Thymus (tissue), 11 donors: ENCODE measurements around the gene WNT5A. TPM values are rescaled to one million over a fixed set of nuclear protein-coding genes. Genes with fewer than 3 reads are reported as not detected.

ENCODE experiments used
- DNase-seq, 9 donors: peaks; one replicate each; pipeline ENCODE4 v3.0.0-alpha.2; 2013; ENCODE audit warnings: low spot score in 9 of 9, low read depth in 6 of 9, missing footprints in 1 of 9
- H3K27ac ChIP-seq, 2 donors: one replicate each; pipeline ENCODE4 v1.5.1; 2013; ENCODE audit warnings: control low read depth in 1 of 2, low read depth in 1 of 2, low read length in 1 of 2, mild to moderate bottlenecking in 1 of 2, moderate library complexity in 1 of 2
- H3K27me3 ChIP-seq, 2 donors: one replicate each; pipeline ENCODE4 v1.5.1; 2013; ENCODE audit warnings: low read length in 1 of 2; ENCODE audit not compliant: control insufficient read depth in 2 of 2, insufficient read depth in 1 of 2
- H3K36me3 ChIP-seq, 2 donors: one replicate each; pipeline ENCODE4 v1.5.1; 2013; ENCODE audit warnings: low read length in 1 of 2, mild to moderate bottlenecking in 1 of 2, moderate library complexity in 1 of 2; ENCODE audit not compliant: control insufficient read depth in 2 of 2, insufficient read depth in 2 of 2
- H3K4me1 ChIP-seq, 2 donors: one replicate each; pipeline ENCODE4 v1.5.1; 2013; ENCODE audit warnings: low read length in 2 of 2; ENCODE audit not compliant: control insufficient read depth in 2 of 2, insufficient read depth in 2 of 2
- H3K4me3 ChIP-seq, 2 donors: one replicate each; pipeline ENCODE4 v1.5.1; 2013; ENCODE audit warnings: low read length in 2 of 2, control low read depth in 1 of 2, mild to moderate bottlenecking in 1 of 2
- H3K9me3 ChIP-seq, 2 donors: one replicate each; pipeline ENCODE4 v1.5.1; 2013; ENCODE audit warnings: low read length in 1 of 2, mild to moderate bottlenecking in 1 of 2; ENCODE audit not compliant: control insufficient read depth in 2 of 2, insufficient read depth in 1 of 2
- WGBS: extraction: QIAGEN DNeasy Blood & Tissue Kit; methylation state at CpG from one replicate; pipeline ENCODE4 v1.1.7; 2013; 5-methylcytosine and 5-hydroxymethylcytosine counted together
- polyA plus RNA-seq: library from polyadenylated mRNA; stranded (reverse); fragments of 200-250 nt; gene quantifications from one replicate; pipeline ENCODE4 v1.2.3, GENCODE V29; 2013
- total RNA-seq: library from RNA; stranded (reverse); fragments of 120-200 nt; gene quantifications from one replicate; pipeline ENCODE4 v1.2.4, GENCODE V29; 2013
- donor health status: healthy.

WNT5A gene
- total and polyA plus RNA-seq, 2 donors: 2.9 to 5.5 TPM

DNA sequence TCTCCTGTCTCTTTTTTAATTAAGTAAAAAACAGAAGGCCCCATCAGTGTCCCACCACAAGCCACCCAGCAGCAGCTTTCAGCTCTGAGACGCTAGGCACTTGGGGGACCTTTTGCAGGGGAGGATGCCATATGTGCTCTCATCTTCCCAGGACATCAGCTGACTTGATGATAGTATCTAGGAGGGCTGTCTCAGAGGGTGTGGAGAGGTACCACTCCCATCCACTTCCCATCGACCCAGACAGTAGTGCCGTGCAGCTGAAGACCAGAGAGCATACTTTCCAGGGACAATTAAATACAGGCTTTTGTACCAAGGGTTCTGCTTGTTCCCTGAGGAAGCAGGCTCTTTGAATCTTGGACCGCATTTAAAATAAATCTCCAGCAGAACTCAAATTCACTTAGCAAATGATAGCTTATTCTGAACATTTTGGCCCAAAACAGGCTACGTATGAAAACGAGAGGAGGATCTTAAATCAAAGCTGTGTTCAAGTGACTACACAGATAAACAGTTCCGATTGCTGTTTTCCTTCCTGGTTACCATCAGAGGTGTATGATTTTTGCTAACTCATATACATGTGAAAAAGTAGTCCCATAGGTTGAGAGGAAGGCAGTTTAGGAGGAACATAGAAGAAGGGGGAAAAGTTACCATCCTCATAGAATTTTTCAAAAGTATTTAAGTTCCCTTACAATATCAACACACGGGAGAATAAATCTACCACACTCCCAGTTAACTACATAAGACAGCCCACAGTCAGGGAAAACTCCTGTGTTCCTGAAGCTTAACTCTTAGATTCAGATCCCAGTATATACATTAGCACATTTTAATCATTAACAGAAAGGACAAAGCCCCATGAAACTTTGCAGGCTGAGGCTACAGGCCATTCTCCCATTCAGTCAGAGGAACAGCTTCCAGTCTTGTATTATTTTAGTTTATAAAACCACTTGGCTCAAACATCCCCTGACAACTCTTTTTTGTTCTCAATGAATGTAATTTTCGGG lies 9.5 kb downstream of the WNT5A start:
- WGBS: 56% methylated on average over 9 of the region's 9 CpGs
- Histone ChIP-seq H3K4me3 (no peak overlapping the region), H3K36me3 (no peaks in the 10 kb centered on the region), H3K27me3 (peaks cover 37 to 75% of the 10 kb centered on the region in 2 donors), H3K9me3 (peaks cover 0 to 3% of the 10 kb centered on the region in 2 donors), H3K4me1 (peaks cover 0 to 11% of the 10 kb centered on the region in 2 donors), H3K27ac (no peak overlapping the region)
- no peak for DNase-seq

DNA sequence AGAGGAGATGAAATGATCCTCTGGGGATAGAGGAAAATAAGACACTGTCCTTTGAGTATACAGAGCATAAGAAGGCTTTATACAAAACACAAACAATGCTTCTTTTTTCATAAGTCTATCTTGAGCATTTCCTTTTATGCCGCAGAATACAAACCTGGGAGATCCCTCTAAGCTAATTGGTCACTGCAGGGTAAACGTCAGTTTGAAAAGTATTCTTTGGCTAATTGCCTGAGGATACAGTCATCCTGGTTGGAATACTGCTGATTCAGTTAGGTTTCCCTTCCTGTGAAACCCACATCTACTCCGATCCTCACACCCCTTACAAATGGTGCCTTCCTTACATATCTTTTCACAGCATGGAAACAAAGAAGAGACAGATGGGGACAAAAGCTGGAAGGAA lies 10.6 kb downstream of the WNT5A start:
- WGBS: 82% methylated on average over 3 of the region's 3 CpGs
- H3K27ac ChIP-seq: no peak overlapping the region
- H3K4me3 ChIP-seq: no peak overlapping the region
- H3K36me3 ChIP-seq: no peaks in the 10 kb centered on the region
- DNase-seq: no peak
- H3K9me3 ChIP-seq: no peaks in the 10 kb centered on the region
- peaks cover 26 to 64% of the 10 kb centered on the region in 2 donors for H3K27me3 ChIP-seq
- peaks cover 0 to 3% of the 10 kb centered on the region in 2 donors for H3K4me1 ChIP-seq

DNA sequence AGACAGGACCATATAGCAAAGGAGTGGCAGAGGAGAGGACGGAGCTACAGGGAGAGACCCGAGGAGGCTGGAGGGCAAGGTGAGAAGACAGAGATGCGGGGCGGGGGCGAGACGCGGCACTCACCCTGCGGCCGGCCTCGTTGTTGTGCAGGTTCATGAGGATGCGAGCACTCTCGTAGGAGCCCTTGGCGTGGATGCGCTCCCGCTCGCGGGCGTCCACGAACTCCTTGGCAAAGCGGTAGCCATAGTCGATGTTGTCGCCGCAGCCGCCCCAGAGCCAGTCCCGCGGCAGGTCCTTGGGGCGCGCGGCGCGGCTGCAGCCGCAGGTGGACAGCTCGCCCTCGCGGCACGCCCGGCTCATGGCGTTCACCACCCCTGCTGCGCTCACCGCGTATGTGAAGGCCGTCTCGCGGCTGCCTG lies 12.9 kb downstream of the WNT5A start:
- H3K27me3 ChIP-seq: peaks cover 10 to 41% of the 10 kb centered on the region in 2 donors
- H3K9me3 ChIP-seq: no peaks in the 10 kb centered on the region
- no peaks in the 10 kb centered on the region for H3K36me3 ChIP-seq
- H3K4me1 ChIP-seq: no peaks in the 10 kb centered on the region
- no peak overlapping the region for H3K4me3 ChIP-seq
- no peak overlapping the region for H3K27ac ChIP-seq
- WGBS: 77% methylated on average over 44 of the region's 44 CpGs
- DNase-seq: no peak

DNA sequence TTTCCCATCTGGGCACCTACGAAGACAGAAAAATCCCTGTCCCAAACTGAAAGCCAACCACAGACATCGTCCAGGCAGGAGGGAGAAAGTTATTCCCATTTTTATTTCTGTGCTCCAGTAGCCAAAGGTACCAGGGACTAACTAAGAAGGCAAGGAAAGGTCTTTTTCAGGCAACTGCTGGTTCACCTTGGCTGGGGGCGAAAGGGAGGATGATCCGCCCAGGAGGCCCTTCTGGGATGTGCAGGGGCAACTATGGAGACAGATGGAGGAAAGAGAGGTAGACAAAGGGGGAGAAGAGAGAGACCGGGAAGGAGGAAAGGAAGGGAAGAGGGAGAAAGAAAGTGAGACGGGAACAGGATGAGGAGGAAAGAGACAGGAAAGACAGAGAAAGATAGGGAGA lies 13.3 kb downstream of the WNT5A start:
- Histone ChIP-seq H3K27me3 (peaks cover 6 to 37% of the 10 kb centered on the region in 2 donors), H3K36me3 (no peaks in the 10 kb centered on the region), H3K27ac (no peak overlapping the region), H3K4me3 (no peak overlapping the region), H3K9me3 (no peaks in the 10 kb centered on the region), H3K4me1 (no peaks in the 10 kb centered on the region)
- no peak for DNase-seq
- 78% methylated on average over 6 of the region's 6 CpGs for WGBS

DNA sequence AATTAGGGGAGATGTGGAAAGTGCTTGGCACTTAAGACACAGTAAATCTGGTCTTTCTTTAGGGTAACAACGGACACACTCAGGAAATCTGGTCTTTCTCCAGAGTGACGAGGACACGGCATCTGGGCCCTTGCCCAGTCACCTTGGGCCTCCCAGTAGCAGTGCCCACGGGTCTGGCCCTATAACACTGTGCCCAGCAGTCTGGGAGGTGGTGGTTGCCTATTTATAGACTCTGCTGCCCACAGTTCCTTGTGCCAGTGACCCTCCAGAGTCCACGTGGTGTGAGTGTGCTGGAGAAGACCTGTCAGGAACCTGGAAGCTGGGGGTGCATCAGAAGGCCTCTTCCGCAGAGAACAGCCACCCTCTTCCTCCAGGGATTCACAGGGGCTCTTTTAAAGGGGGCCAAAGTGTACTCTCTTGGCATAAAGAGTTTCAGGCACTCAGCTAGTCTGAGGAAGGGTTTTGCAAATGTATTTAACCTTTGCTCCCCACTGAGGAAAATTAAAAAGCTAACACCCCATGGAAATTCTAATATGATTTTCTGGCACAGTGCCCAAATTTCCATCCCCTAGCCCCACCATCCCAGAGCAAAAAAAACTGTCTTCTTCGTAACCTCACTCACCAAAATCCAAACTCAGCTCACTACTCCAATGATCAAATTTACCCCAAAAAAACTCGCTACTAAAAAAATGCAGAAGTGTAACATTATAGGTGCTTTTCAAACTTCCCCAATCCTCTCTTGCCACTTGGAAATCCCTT lies 15.4 kb downstream of the WNT5A start:
- WGBS: 80% methylated on average over 8 of the region's 8 CpGs
- no peak overlapping the region for H3K27ac ChIP-seq
- H3K27me3 ChIP-seq: peaks cover 2 to 20% of the 10 kb centered on the region in 2 donors
- no peaks in the 10 kb centered on the region for H3K4me1 ChIP-seq
- H3K9me3 ChIP-seq: no peaks in the 10 kb centered on the region
- H3K4me3 ChIP-seq: no peak overlapping the region
- no peak for DNase-seq
- H3K36me3 ChIP-seq: no peaks in the 10 kb centered on the region

DNA sequence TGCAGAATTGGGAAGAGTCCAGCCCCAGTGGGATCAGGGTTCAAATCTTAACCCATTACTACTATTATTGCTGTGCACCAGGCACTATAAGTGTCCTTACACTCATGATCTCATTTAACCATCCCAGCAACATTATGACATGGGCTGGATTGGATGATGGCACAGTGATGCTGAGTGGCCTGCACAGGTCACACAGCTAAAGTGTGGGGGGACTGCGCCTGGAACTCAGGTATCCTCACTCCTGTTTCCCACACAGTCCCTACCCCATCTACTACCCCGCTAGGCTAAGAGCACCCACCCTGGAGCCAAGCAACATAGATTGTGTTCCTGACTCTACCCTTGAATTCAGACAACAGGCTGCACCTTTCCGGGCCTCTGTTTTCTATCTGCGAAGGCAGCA lies 16.0 kb downstream of the WNT5A start:
- no peak for DNase-seq
- Histone ChIP-seq H3K36me3 (no peaks in the 10 kb centered on the region), H3K4me3 (no peak overlapping the region), H3K9me3 (no peaks in the 10 kb centered on the region), H3K27ac (no peak overlapping the region), H3K4me1 (no peaks in the 10 kb centered on the region), H3K27me3 (peaks cover 2 to 18% of the 10 kb centered on the region in 2 donors)
- 90% methylated on average over 4 of the region's 4 CpGs for WGBS

DNA sequence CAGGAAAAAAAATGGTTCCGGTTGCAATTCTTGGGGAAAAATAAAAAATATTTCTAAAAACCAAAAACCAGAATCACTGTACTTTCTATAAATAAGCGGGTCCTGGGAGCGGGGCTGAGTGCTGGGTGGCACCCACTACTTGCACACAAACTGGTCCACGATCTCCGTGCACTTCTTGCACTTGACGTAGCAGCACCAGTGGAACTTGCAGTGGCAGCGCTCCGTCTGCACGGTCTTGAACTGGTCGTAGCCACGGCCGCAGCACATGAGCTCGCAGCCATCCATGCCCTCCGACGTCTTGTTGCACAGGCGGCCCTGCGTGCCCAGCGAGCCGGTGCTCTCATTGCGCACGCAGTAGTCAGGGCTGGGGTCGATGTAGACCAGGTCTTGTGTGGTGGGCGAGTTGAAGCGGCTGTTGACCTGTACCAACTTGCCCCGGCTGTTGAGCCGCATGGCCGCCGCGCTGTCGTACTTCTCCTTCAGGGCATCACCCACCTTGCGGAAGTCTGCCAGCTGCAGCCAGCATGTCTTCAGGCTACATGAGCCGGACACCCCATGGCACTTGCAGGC lies 17.1 kb downstream of the WNT5A start:
- H3K4me1 ChIP-seq: no peaks in the 10 kb centered on the region
- H3K9me3 ChIP-seq: no peaks in the 10 kb centered on the region
- WGBS: 98% methylated on average over 32 of the region's 32 CpGs
- no peaks in the 10 kb centered on the region for H3K36me3 ChIP-seq
- DNase-seq: no peak
- no peak overlapping the region for H3K27ac ChIP-seq
- H3K27me3 ChIP-seq: peaks cover 2 to 14% of the 10 kb centered on the region in 2 donors
- H3K4me3 ChIP-seq: no peak overlapping the region

DNA sequence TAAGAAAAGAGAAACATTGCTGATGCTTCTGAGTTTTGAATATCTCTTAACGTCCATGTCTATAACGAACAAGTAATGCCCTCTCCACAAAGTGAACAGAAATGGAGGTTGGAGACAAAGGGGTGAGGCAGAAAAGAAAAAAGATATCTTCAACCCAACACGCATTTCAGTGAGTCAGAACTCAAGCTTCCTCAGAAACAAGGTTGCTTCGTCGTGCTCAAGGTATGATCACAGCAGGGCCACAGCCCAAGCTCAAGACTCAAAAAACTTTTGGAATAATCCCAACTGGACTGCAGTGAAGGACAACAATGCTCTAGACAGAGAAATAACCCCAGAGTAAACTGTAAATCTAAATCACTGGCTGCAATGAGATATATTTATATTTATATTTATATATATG lies 18.9 kb downstream of the WNT5A start:
- H3K4me1 ChIP-seq: no peaks in the 10 kb centered on the region
- H3K27ac ChIP-seq: no peak overlapping the region
- H3K9me3 ChIP-seq: no peaks in the 10 kb centered on the region
- 93% methylated on average over 5 of the region's 5 CpGs for WGBS
- no peak overlapping the region for H3K4me3 ChIP-seq
- H3K36me3 ChIP-seq: no peaks in the 10 kb centered on the region
- H3K27me3 ChIP-seq: peaks cover 0 to 2% of the 10 kb centered on the region in 2 donors
- no peak for DNase-seq

DNA sequence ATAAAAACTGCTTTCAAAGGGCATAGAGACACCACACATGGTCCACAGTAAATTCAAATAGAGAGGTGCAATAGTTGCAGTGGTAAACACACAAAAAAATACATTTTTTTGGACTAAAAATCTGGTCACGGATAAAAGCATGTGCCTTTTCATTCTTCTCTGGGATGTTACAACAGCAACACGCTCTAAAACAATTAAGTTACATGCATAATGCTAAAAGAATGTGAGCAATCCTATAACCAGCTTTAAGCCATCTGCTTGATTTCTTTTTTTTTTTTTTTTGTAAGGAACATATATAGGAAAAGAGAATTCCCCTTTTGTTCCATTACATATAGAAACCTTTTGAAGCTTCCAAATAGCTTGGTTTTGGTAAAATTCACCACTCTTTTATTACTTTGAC lies 20.0 kb downstream of the WNT5A start:
- WGBS: 97% methylated on average over 2 of the region's 2 CpGs
- H3K27ac ChIP-seq: no peak overlapping the region
- H3K36me3 ChIP-seq: no peaks in the 10 kb centered on the region
- H3K9me3 ChIP-seq: no peaks in the 10 kb centered on the region
- no peaks in the 10 kb centered on the region for H3K4me1 ChIP-seq
- DNase-seq: no peak
- peaks cover 0 to 2% of the 10 kb centered on the region in 2 donors for H3K27me3 ChIP-seq
- H3K4me3 ChIP-seq: no peak overlapping the region
